Transverse colon (tissue), 4 donors: Measurements from ENCODE around the gene TDRD10. TPM values are rescaled to one million over a fixed set of nuclear protein-coding genes. Genes with fewer than 3 reads are reported as not detected.

Experiments
- DNase-seq: peaks from one replicate; pipeline ENCODE4 v3.0.0-alpha.2; 2019
- H3K27ac ChIP-seq, 4 donors: fragments of 200-600 bp; sonication (generic); 2 replicates each; pipeline ENCODE4 v1.5.1; 2016 to 2018; ENCODE audit warnings: inconsistent platforms in 4 of 4
- H3K27me3 ChIP-seq: fragments of 200-600 bp; sonication (generic); 2 replicates; pipeline ENCODE4 v1.5.1; 2017; ENCODE audit warnings: inconsistent platforms
- H3K36me3 ChIP-seq, 4 donors: fragments of 200-600 bp; sonication (generic); 2 replicates each; pipeline ENCODE4 v1.5.1; 2017 to 2019; ENCODE audit warnings: inconsistent platforms in 4 of 4
- H3K4me1 ChIP-seq, 4 donors: fragments of 200-600 bp; sonication (generic); 2 replicates each; pipeline ENCODE4 v1.5.1; 2017 to 2020; ENCODE audit warnings: inconsistent platforms in 4 of 4
- H3K4me3 ChIP-seq, 4 donors: fragments of 200-600 bp; sonication (generic); 1 replicate in 1 of 4; 2 replicates in 3 of 4; pipeline versions ENCODE4 v1.5.1 to v1.6.1; 2017 to 2019; ENCODE audit warnings: inconsistent platforms in 4 of 4
- H3K9me3 ChIP-seq, 2 donors: fragments of 200-600 bp; sonication (generic); 2 replicates each; pipeline ENCODE4 v1.5.1; 2017 to 2019; ENCODE audit warnings: inconsistent platforms in 2 of 2
- CTCF ChIP-seq, 5 experiments: fragments of 200-600 bp in 3 of 5; fragments of 450-650 bp in 2 of 5; sonication (generic) in 3 of 5; IDR thresholded peaks; 1 replicate in 2 of 5; 2 replicates in 3 of 5; pipeline ENCODE4 v1.5.1; 2016 to 2017; ENCODE audit warnings: antibody characterized with exemption in 5 of 5, inconsistent platforms in 3 of 5, mild to moderate bottlenecking in 2 of 5, moderate library complexity in 1 of 5
- EP300 ChIP-seq: sonication (generic); formaldehyde crosslinking; IDR thresholded peaks from one replicate; pipeline ENCODE4 v1.6.1; 2017; ENCODE audit warnings: antibody characterized with exemption, low read depth
- POLR2A ChIP-seq: fragments of 450-650 bp; IDR thresholded peaks from one replicate; pipeline ENCODE4 v1.6.1; 2016; ENCODE audit warnings: antibody characterized with exemption, mild to moderate bottlenecking, moderate library complexity
- POLR2AphosphoS5 ChIP-seq, 3 donors: sonication (generic); formaldehyde crosslinking; IDR thresholded peaks; one replicate each; pipeline ENCODE4 v1.6.1; 2016; ENCODE audit warnings: antibody characterized with exemption in 3 of 3
- WGBS, 2 donors: methylation state at CpG; one replicate each; pipeline ENCODE4 v1.1.5; 2018; ENCODE audit warnings: low coverage in 1 of 2; 5-methylcytosine and 5-hydroxymethylcytosine counted together
- in situ Hi-C, 4 donors: fragments of 200-750 bp; cut with MboI; loops; one replicate each; pipeline versions ENCODE4 v1.15.0 to v1.15.1; 2017; ENCODE audit warnings: low sequenced_read_pairs in 3 of 4, low pct_ligation_motif_present in 1 of 4, low pct_unique_long_range_greater_than_20kb in 1 of 4
- intact Hi-C: fragments of 100-400 bp; cut with DNase I; formaldehyde crosslinking; loops from one replicate; pipeline ENCODE4 v1.15.1; 2023; ENCODE audit warnings: low total_unique reads
- total RNA-seq, 4 donors: library from RNA; depleted of rRNA; stranded (reverse); fragments of >200 nt; gene quantifications; one replicate each; pipeline ENCODE4 v1.1.0, GENCODE V29; 2016

Gene TDRD10
- total RNA-seq, 4 donors from 2014 or later = 0.96 to 3.3 TPM; not detected in 2

- Histone ChIP-seq H3K27me3 (no peaks in the 10 kb centered on the region), H3K36me3 (no peaks in the 10 kb centered on the region), H3K4me3 (no peak overlapping the region), H3K9me3 (no peaks in the 10 kb centered on the region), H3K4me1 (peaks cover 2 to 65% (median 20%) of the 10 kb centered on the region in 4 donors), H3K27ac (peak overlapping the region in 3 of 4 donors; percentile 49 to 57 (median 50))
- no peak for DNase-seq
- WGBS, 2 donors = 82% methylated on average over 10 of the region's 10 CpGs; no CpG with 5 or more reads in 1 of the 2 donors
- intact Hi-C loops (no loop called here), in situ Hi-C loops (loop anchor here in 2 of 4 donors (10.0 kb wide), 1 partner anchor 65 kb away; the partner anchor contains the start of gene IL6R (in 2 of the 2))
- TF ChIP-seq CTCF (IDR thresholded peaks at IDR 0.05) (no peak), POLR2AphosphoS5 (IDR thresholded peaks at IDR 0.05) (no peak), EP300 (no peak), POLR2A (no peak)
These were observed 32.0 kb upstream of the TDRD10 start for GRCh38 chr1:154469844-154470560.

GRCh38 chr1:154471304-154471703, 30.7 kb upstream of the TDRD10 start:
- peak; percentile 55 for DNase-seq
- no peaks in the 10 kb centered on the region for H3K36me3 ChIP-seq
- in situ Hi-C loops (loop anchor here in 2 of 4 donors (10.0 kb wide), 1 partner anchor 67 kb away; the partner anchor contains the start of gene IL6R (in 2 of the 2)), intact Hi-C loops (no loop called here)
- H3K4me3 ChIP-seq = no peak overlapping the region
- peak overlapping the region; percentile 34 to 57 (median 50) for H3K27ac ChIP-seq
- TF ChIP-seq POLR2A = no peak
- TF ChIP-seq EP300 = no peak
- peak in 1 of 3 donors; percentile 27 for TF ChIP-seq POLR2AphosphoS5 (IDR thresholded peaks at IDR 0.05)
- no peak for TF ChIP-seq CTCF (IDR thresholded peaks at IDR 0.05)
- WGBS, 2 donors = 46% methylated on average over 2 of the region's 2 CpGs; no CpG with 5 or more reads in 1 of the 2 donors
- no peaks in the 10 kb centered on the region for H3K9me3 ChIP-seq
- no peaks in the 10 kb centered on the region for H3K27me3 ChIP-seq
- peaks cover 4 to 65% (median 18%) of the 10 kb centered on the region in 4 donors for H3K4me1 ChIP-seq

- Histone ChIP-seq H3K27ac (peak overlapping the region; percentile 61 to 85 (median 82)), H3K36me3 (no peaks in the 10 kb centered on the region), H3K9me3 (no peaks in the 10 kb centered on the region), H3K4me1 (peaks cover 11 to 75% (median 20%) of the 10 kb centered on the region in 4 donors), H3K4me3 (no peak overlapping the region), H3K27me3 (no peaks in the 10 kb centered on the region)
- TF ChIP-seq POLR2A (no peak), EP300 (no peak), POLR2AphosphoS5 (IDR thresholded peaks at IDR 0.05) (peak in 1 of 3 donors; percentile 62)
- DNase-seq = peak; percentile 90
- intact Hi-C loops (no loop called here), in situ Hi-C loops (loop anchor here in 2 of 4 donors (10.0 kb wide), 1 partner anchor 70 kb away; the partner anchor contains the start of gene IL6R (in 2 of the 2))
- 47% methylated on average over 3 of the region's 3 CpGs; no CpG with 5 or more reads in 1 of the 2 donors for WGBS, 2 donors
These were observed 27.2 kb upstream of the TDRD10 start for GRCh38 chr1:154474802-154475201.

GRCh38 chr1:154476791-154477190, 25.2 kb upstream of the TDRD10 start:
- H3K4me3 ChIP-seq = no peak overlapping the region
- intact Hi-C loops = no loop called here

More at GRCh38 chr1:154476791-154477190, 25.2 kb upstream of the TDRD10 start:
- Histone ChIP-seq H3K27ac (peak overlapping the region; percentile 79 to 85 (median 82)), H3K36me3 (no peaks in the 10 kb centered on the region), H3K27me3 (no peaks in the 10 kb centered on the region), H3K9me3 (no peaks in the 10 kb centered on the region), H3K4me1 (peaks cover 11 to 60% (median 20%) of the 10 kb centered on the region in 4 donors)
- 95% methylated on average over 1 of the region's 1 CpG; no CpG with 5 or more reads in 1 of the 2 donors for WGBS, 2 donors
- TF ChIP-seq CTCF (IDR thresholded peaks at IDR 0.05) = no peak
- no peak for TF ChIP-seq POLR2A
- TF ChIP-seq POLR2AphosphoS5 (IDR thresholded peaks at IDR 0.05) = peak in 2 of 3 donors; percentile 20 to 35
- peak; percentile 30 for DNase-seq
- in situ Hi-C loops = loop anchor here in 2 of 4 donors (10.0 kb wide), 1 partner anchor 72 kb away; the partner anchor contains the start of gene IL6R (in 2 of the 2)
